IMR-90 (cell line): ENCODE data around the gene TMEM179.

Experiments used
- CTCF ChIP-seq: conservative IDR thresholded peaks from 2 replicates; pipeline ENCODE4 v1.5.1; 2012; ENCODE audit warnings: mild to moderate bottlenecking, low read depth, low read length, improper control_type of control experiment
- RFX5 ChIP-seq: IDR thresholded peaks from 2 replicates; pipeline ENCODE4 v1.8.0; 2012; ENCODE audit warnings: low read depth, mild to moderate bottlenecking, low read length, moderate library complexity

GRCh38 chr14:104601786-104602185 is 2.8 kb downstream of the TMEM179 start:
- TF ChIP-seq CTCF, result no peak
- TF ChIP-seq RFX5, result no peak
